HCEC 1CT (cell line): ENCODE results near the gene CNOT6.

Experiments used
- DNase-seq: peaks from one replicate; pipeline ENCODE4 v3.0.0-alpha.2; 2017

The CNOT6 gene

DNA sequence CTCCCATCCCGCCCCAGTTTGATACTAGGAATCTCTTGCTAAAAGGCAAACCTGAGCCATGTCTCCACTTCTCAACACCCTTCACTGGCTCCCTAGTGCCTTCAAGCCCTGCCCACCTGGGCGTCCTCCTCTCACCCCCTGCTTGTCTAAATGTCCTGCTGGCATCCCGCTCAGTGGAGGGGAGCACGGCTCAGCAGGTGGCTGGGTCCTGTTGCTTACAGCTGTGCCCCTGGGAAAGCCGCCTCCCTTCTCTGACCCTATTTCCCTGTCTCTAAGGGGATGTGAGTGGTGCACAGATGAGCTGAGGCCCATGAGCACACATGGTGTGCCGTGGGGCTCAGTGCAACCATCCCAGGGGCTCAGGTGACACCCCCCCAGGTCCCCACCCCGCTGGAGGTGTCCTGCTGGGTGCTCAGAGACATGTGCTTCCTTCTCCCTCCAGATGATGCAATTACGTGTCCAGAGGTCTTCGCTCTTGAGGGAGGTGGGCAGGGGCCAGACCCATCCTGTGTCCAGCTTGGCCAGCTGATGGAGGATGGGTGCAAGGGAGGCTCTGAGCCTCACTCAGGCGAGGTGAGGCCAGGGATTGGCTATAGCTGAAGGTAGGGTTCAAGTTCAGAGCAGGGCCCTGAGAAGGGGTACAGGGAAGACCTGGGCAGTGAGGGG is 131.1 kb downstream of the CNOT6 start:
- DNase-seq: no peak

- no peak for DNase-seq
Measured at GRCh38 chr5:180625791-180626660, 131.8 kb downstream of the CNOT6 start.

DNA sequence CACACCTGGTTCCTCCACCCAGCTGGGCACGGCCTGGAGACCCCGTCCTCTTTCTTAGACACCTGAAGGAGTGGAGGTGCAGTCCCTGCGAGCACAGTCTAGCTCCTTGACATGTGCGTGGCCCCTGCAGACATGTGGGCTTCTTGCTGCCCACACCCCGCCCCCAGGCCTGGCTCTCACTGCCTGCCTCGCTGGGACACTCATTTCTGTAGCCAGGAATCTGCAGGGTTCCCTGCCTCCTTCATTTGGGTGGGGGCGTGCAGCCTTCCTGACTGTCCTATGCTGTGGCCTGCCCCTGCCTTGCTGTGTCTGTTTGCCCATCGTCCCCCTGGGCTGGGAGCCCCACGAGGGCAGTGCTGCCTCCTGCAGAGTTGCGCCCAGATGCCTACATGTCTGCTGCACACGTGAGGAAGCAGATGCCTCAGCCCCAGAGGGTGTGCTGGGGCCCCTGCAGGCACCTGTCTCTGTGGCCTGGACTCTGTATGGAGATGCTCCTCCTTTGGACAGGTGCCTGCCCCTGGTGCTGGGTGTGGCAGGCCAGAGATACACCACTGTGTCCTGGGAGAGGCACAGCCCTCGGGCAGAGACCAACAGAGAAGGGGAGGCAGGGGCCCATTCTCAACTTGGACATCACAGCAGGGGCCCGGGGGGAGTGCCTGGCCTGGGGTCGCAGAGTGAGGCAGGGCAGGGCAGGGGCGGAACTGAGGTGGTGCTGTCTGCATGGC is 132.6 kb downstream of the CNOT6 start:
- DNase-seq: no peak

GRCh38 chr5:180627386-180628120 is 133.4 kb downstream of the CNOT6 start:
- DNase-seq: no peak
